Ascending aorta (tissue), 2 donors: Measurements from ENCODE around the gene FAM53B. TPM values are rescaled to one million over a fixed set of nuclear protein-coding genes. Genes with fewer than 3 reads are reported as not detected.
A peak's percentile ranks its signal among the peaks of the same experiment; 100 is the strongest.

Experiments used
- DNase-seq, 2 donors: peaks; one replicate each; pipeline ENCODE4 v3.0.0-alpha.2; 2019; ENCODE audit warnings: low spot score in 2 of 2
- H3K27ac ChIP-seq, 2 donors: fragments of 200-600 bp; sonication (generic); one replicate each; pipeline ENCODE4 v1.5.1; 2016 to 2017; ENCODE audit warnings: mild to moderate bottlenecking in 1 of 2
- H3K27me3 ChIP-seq: fragments of 200-600 bp; sonication (generic); one replicate; pipeline ENCODE4 v1.5.1; 2017
- H3K36me3 ChIP-seq, 2 donors: fragments of 200-600 bp; sonication (generic); one replicate each; pipeline ENCODE4 v1.5.1; 2016
- H3K4me1 ChIP-seq, 2 donors: fragments of 200-600 bp; sonication (generic); one replicate each; pipeline ENCODE4 v1.5.1; 2016 to 2017; ENCODE audit warnings: mild to moderate bottlenecking in 1 of 2
- H3K4me3 ChIP-seq, 2 donors: fragments of 200-600 bp; sonication (generic); one replicate each; pipeline ENCODE4 v1.5.1; 2016 to 2017; ENCODE audit warnings: mild to moderate bottlenecking in 1 of 2
- H3K9me3 ChIP-seq, 2 donors: fragments of 200-600 bp; sonication (generic); one replicate each; pipeline ENCODE4 v1.5.1; 2016
- intact Hi-C: fragments of 100-400 bp; cut with DNase I; formaldehyde crosslinking; loops from one replicate; pipeline ENCODE4 v1.15.1; 2023
- total RNA-seq: library from RNA; depleted of rRNA; stranded (reverse); fragments of >200 nt; gene quantifications from one replicate; pipeline ENCODE4 v1.1.0, GENCODE V29; 2016
- TF ChIP-seq, protein P1 (sequence below), 3 experiments: fragments of 200-600 bp in 2 of 3; fragments of 450-650 bp in 1 of 3; sonication (generic) in 2 of 3; IDR thresholded peaks; one replicate each; pipeline ENCODE4 v1.5.1; 2016 to 2019; ENCODE audit warnings: antibody characterized with exemption in 3 of 3, mild to moderate bottlenecking in 1 of 3, moderate library complexity in 1 of 3

Gene FAM53B
- total RNA-seq, 1 donor from 2014 or later, result 52.5 TPM

DNA sequence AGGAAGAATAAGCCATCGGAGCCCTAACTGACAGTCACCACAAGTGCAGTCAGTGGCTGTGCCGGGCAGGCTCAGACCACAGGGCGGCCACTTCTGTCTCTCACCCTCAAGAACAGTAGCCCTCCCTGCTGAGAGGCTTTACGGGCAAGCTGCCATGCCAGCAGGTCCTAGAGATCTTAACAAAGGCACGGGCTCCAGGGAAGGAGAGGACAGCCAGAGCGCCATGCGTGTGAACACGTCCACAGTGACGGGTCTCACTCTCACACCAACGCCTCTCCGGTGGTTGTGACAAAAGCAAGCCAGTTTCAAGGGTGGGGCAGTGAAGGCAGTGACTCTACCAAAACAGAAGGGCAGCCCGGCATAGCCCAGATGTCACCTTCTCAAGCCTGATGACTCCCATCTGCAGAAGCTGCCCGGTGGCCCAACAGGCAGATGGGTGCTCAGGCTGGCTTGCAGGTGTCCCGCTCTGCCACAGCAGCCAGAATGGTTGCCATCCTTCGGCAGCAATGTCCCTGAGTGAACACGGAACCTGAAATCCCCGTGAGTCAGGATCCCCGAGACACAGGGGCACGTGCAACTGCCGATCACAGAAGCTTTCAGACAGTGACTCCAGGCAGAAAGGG, 102.0 kb downstream of the FAM53B start:
- H3K4me1 ChIP-seq, result peaks cover 14 to 23% of the 10 kb centered on the region in 2 donors
- TF ChIP-seq, protein P1, sequence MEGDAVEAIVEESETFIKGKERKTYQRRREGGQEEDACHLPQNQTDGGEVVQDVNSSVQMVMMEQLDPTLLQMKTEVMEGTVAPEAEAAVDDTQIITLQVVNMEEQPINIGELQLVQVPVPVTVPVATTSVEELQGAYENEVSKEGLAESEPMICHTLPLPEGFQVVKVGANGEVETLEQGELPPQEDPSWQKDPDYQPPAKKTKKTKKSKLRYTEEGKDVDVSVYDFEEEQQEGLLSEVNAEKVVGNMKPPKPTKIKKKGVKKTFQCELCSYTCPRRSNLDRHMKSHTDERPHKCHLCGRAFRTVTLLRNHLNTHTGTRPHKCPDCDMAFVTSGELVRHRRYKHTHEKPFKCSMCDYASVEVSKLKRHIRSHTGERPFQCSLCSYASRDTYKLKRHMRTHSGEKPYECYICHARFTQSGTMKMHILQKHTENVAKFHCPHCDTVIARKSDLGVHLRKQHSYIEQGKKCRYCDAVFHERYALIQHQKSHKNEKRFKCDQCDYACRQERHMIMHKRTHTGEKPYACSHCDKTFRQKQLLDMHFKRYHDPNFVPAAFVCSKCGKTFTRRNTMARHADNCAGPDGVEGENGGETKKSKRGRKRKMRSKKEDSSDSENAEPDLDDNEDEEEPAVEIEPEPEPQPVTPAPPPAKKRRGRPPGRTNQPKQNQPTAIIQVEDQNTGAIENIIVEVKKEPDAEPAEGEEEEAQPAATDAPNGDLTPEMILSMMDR (IDR thresholded peaks at IDR 0.05), result no peak
- intact Hi-C loops, result no loop called here
- no peak for DNase-seq
- H3K36me3 ChIP-seq, result no peaks in the 10 kb centered on the region
- H3K9me3 ChIP-seq, result no peaks in the 10 kb centered on the region
- no peak overlapping the region for H3K4me3 ChIP-seq
- no peak overlapping the region for H3K27ac ChIP-seq
- no peaks in the 10 kb centered on the region for H3K27me3 ChIP-seq

DNA sequence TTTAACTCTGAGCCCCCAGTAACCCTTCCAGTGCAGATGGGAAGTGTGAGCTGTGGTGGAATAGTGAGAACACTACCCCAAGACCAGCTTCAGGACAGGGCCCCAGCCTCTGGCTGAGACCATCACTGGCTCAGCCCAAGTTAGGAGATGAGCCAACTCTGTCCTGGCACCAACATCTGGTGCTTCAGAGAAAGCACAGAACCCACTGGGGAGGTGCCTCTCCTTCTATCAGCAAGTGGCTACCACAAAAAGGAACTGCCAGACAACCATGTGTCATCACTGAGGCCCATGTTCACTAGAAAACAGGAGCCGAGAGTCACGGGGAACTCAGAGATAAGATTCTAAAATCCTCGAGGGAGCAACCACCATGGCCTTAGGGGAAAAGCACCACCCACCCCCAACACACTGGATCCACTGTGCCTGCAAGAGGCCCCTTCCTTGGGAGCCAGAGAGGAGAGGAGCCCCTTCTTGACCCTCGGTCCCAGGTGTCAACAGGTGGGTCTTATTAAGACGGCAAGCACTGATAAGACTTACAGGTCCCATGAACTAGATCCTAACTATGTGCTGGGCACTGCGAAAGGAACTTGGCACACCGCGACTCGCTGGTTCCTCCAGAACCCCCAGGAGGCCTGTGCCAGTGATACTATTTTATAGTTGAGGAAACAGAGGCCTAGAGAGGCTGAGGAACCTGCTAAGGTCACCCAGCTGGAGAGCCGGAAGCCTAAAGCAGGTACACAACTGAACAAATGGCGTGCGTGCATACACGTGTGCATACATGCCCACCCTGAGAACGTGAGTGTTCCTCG, 102.7 kb downstream of the FAM53B start:
- TF ChIP-seq, protein P1 (IDR thresholded peaks at IDR 0.05), result no peak
- intact Hi-C loops, result no loop called here
- Histone ChIP-seq H3K27me3 (no peaks in the 10 kb centered on the region), H3K9me3 (no peaks in the 10 kb centered on the region), H3K4me3 (no peak overlapping the region), H3K27ac (peak overlapping the region in 1 of 2 donors; percentile 24), H3K36me3 (no peaks in the 10 kb centered on the region), H3K4me1 (peaks cover 11 to 17% of the 10 kb centered on the region in 2 donors)
- DNase-seq, result no peak

DNA sequence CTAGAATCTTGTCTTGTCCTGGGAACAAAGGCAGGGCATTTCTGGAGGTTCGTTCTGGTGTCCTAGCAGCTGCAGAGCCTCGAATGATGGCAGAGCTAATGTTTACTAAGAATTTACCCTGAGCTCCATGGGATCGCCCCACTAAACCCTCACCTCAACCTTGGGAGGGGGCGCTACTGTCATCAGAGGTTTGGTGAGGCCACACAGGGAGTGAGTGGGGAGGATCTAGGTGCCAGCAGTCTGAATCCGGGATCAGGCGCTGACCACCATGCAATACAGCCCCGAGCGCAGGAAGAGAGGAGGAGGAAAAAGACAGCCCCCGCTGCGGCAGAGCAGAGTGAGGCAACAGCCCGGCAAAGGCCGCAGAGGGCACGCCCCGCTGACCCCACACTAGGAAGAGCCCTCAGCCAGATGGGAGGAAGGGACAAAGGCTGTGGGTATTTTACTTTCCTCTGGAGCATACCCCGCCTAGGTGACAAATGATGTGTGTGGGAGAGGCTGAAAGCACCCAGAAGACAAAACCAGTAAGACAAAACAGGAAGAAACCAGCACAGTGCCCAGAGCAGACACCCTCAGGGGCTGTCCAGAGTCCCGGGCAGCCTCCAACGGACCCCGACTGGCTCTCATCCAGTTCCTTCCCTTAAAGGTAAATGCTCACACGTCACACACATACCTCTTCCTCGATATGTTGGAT, 103.5 kb downstream of the FAM53B start:
- Histone ChIP-seq H3K4me1 (peaks cover 6 to 11% of the 10 kb centered on the region in 2 donors), H3K9me3 (no peaks in the 10 kb centered on the region), H3K27me3 (no peaks in the 10 kb centered on the region), H3K27ac (peak overlapping the region in 1 of 2 donors; percentile 24), H3K36me3 (no peaks in the 10 kb centered on the region), H3K4me3 (no peak overlapping the region)
- no peak for DNase-seq
- intact Hi-C loops, result no loop called here
- TF ChIP-seq, protein P1 (IDR thresholded peaks at IDR 0.05), result no peak

DNA sequence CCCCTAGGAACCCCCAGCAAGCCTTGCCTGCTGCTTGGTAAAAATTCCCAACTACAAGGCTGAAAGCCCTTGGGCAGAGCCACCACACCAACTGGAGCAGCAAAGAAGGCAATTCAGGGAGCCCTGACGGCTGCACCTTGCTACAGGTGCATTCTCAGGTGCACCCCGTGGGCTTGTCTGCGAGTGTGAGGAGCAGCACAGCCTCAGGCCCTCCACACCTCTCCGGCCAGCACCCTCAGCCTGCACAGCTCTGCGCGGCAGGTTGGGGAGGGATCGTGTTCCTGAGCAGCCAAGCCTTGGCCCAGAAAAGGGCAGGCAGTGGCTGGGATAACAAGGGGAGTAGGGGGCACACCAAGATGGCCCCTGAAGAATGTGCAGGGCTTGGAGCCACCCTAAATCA, 104.1 kb downstream of the FAM53B start:
- no peak overlapping the region for H3K4me3 ChIP-seq

DNA sequence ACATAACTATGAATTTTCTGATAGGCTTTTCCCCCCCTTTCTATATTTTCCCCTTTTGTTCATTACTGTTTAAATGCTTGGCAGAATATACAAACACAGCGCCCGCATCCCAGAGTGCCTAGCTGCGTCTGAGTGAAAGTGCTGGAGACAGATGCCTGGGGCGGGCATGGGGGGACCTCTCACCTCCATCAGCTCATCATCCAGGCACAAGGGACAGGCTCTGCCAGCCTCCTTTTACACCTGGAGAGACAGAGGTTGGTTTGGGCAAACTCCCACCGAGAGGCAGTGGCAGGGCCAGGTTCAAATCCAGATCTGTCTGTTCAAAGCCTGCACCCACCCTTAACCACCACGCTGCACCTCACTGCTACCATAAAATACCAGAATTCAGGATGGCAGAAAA, 104.5 kb downstream of the FAM53B start:
- Histone ChIP-seq H3K36me3 (no peaks in the 10 kb centered on the region), H3K27ac (no peak overlapping the region), H3K4me3 (no peak overlapping the region), H3K27me3 (no peaks in the 10 kb centered on the region), H3K4me1 (peaks cover 6 to 11% of the 10 kb centered on the region in 2 donors), H3K9me3 (no peaks in the 10 kb centered on the region)
- intact Hi-C loops, result no loop called here
- TF ChIP-seq, protein P1 (IDR thresholded peaks at IDR 0.05), result no peak
- DNase-seq, result no peak

More for the DNA sequence above, 104.1 kb downstream of the FAM53B start:
- no peak for DNase-seq
- no peaks in the 10 kb centered on the region for H3K9me3 ChIP-seq
- TF ChIP-seq, protein P1 (IDR thresholded peaks at IDR 0.05), result no peak
- H3K36me3 ChIP-seq, result no peaks in the 10 kb centered on the region
- no peaks in the 10 kb centered on the region for H3K27me3 ChIP-seq
- H3K27ac ChIP-seq, result no peak overlapping the region
- H3K4me1 ChIP-seq, result peaks cover 6 to 11% of the 10 kb centered on the region in 2 donors
- intact Hi-C loops, result no loop called here
